Loucy (cell line): ENCODE results near the gene URI1.

Experiments
- H2AFZ ChIP-seq: fragments of 200-600 bp; sonication (generic); 2 replicates; pipeline ENCODE4 v1.6.0; 2016; ENCODE audit warnings: antibody characterized with exemption, mild to moderate bottlenecking, low read length, moderate library complexity
- H3F3A ChIP-seq: fragments of 200-600 bp; 2 replicates; pipeline ENCODE4 v1.6.0; 2016; ENCODE audit warnings: antibody characterized with exemption, low read depth, mild to moderate bottlenecking
- H3K27me3 ChIP-seq: fragments of 200-600 bp; sonication (generic); 2 replicates; pipeline ENCODE4 v1.6.1; 2014; ENCODE audit warnings: low read length, mild to moderate bottlenecking; ENCODE audit not compliant: insufficient read depth, poor library complexity, severe bottlenecking
- H3K36me3 ChIP-seq: fragments of 200-600 bp; sonication (generic); 2 replicates; pipeline ENCODE4 v1.6.1; 2016; ENCODE audit warnings: low read length; ENCODE audit not compliant: insufficient read depth
- H3K4me1 ChIP-seq: fragments of 200-600 bp; sonication (generic); 2 replicates; pipeline ENCODE4 v1.5.1; 2014; ENCODE audit warnings: low read length, mild to moderate bottlenecking; ENCODE audit not compliant: insufficient read depth, poor library complexity, severe bottlenecking
- H3K4me2 ChIP-seq: fragments of 200-600 bp; sonication (generic); 2 replicates; pipeline ENCODE4 v1.6.0; 2014; ENCODE audit warnings: antibody characterized with exemption, low read length, low read depth, mild to moderate bottlenecking; ENCODE audit not compliant: poor library complexity, severe bottlenecking
- H3K4me3 ChIP-seq: fragments of 200-600 bp; sonication (generic); 2 replicates; pipeline ENCODE4 v1.5.1; 2014; ENCODE audit warnings: low read length, mild to moderate bottlenecking, mixed read lengths; ENCODE audit not compliant: poor library complexity, severe bottlenecking
- H3K79me2 ChIP-seq: fragments of 200-600 bp; sonication (generic); 2 replicates; pipeline ENCODE4 v1.6.1; 2014; ENCODE audit warnings: low read length; ENCODE audit not compliant: insufficient read depth
- H3K9ac ChIP-seq: fragments of 200-600 bp; sonication (generic); 2 replicates; pipeline ENCODE4 v1.6.0; 2014; ENCODE audit warnings: mild to moderate bottlenecking, low read depth, low read length, moderate library complexity; ENCODE audit not compliant: poor library complexity, severe bottlenecking
- H3K9me2 ChIP-seq: fragments of 200-600 bp; sonication (generic); replicated peaks from 2 replicates; pipeline ENCODE4 v1.6.1; 2016; ENCODE audit warnings: low read depth, low read length, mixed read lengths
- H3K9me3 ChIP-seq: fragments of 200-600 bp; sonication (generic); 2 replicates; pipeline ENCODE4 v1.6.1; 2014; ENCODE audit warnings: mild to moderate bottlenecking, antibody characterized with exemption, low read length, low read depth; ENCODE audit not compliant: insufficient read depth
- H4K20me1 ChIP-seq: fragments of 200-600 bp; sonication (generic); 2 replicates; pipeline ENCODE4 v1.6.0; 2014; ENCODE audit warnings: antibody characterized with exemption, low read length, mild to moderate bottlenecking; ENCODE audit not compliant: insufficient read depth, poor library complexity, severe bottlenecking
- CTCF ChIP-seq: fragments of 200-600 bp; sonication (generic); conservative IDR thresholded peaks from 2 replicates; pipeline ENCODE4 v1.5.1; 2014; ENCODE audit warnings: mild to moderate bottlenecking, antibody characterized with exemption, low read length
- EZH2phosphoT487 ChIP-seq: fragments of 200-600 bp; IDR thresholded peaks from 2 replicates; pipeline ENCODE4 v1.6.1; 2018; ENCODE audit warnings: antibody characterized with exemption, mild to moderate bottlenecking, moderate library complexity, borderline replicate concordance

URI1 gene

GRCh38 chr19:29952646-29953045 lies 10.6 kb downstream of the URI1 start:
- H3K36me3 ChIP-seq, result peaks cover 6% of the 10 kb centered on the region; the same call in 1 of the 2 replicates
- no peak overlapping the region for H2AFZ ChIP-seq
- H4K20me1 ChIP-seq, result peaks cover 69% of the 10 kb centered on the region
- H3K79me2 ChIP-seq, result peaks cover 92% of the 10 kb centered on the region
- 0 out of 2 replicates have a peak, but pooled peaks cover 9% of the 10 kb centered on the region for H3F3A ChIP-seq
- peaks cover 21% of the 10 kb centered on the region for H3K4me1 ChIP-seq
- no peaks in the 10 kb centered on the region for H3K9me2 ChIP-seq
- H3K4me3 ChIP-seq, result no peak overlapping the region
- H3K27me3 ChIP-seq, result no peaks in the 10 kb centered on the region
- H3K9ac ChIP-seq, result no peak overlapping the region
- H3K9me3 ChIP-seq, result no peaks in the 10 kb centered on the region
- no peak for TF ChIP-seq CTCF
- no peak for TF ChIP-seq EZH2phosphoT487
- no peak overlapping the region for H3K4me2 ChIP-seq

DNA sequence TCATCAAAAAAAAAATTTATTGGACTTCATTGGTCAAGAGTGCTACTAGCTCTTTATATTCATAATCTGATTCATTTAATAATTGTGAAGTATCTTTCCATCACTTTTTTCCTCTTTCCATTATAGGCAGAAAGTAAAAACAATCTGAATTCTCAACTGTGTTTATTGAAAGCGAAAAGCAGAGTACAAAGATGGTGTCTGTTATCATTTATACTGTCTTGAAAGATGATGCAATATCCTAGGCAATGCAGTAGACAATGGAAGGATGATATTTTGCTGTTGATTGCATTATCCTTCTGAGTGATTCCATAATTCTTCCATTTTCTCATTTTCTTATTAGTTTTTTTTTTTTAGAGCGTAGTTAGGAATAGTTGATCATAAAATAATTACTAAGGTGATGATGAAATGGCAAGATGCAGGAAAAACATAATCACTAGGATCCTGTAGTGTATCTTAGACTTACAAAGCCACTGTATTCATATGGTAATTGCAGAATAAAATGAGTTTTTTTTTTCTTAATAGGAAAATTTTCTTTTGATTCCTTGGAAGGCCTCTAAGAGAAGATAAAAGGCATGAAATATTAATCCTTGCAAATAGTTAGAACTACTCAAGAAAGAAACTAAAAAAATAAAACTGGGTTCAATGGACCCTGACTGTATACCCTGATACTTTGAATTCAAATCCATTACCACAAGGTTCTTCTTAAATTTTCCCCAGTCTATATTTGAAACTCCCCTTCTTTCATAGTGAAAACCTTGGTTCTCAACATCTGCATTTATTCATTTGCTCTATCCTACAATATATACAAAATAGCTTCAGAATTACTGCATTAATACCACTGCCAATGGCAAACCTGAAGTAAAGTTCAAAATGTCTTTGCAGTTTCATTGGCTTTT lies 11.6 kb downstream of the URI1 start:
- Histone ChIP-seq H3K79me2 (peaks cover 92% of the 10 kb centered on the region), H3K4me1 (peaks cover 19% of the 10 kb centered on the region), H3F3A (0 out of 2 replicates have a peak, but pooled peaks cover 9% of the 10 kb centered on the region), H4K20me1 (peaks cover 70% of the 10 kb centered on the region), H3K4me3 (no peak overlapping the region), H3K9me2 (no peaks in the 10 kb centered on the region), H3K36me3 (peaks cover 6% of the 10 kb centered on the region; the same call in 1 of the 2 replicates), H3K9ac (no peak overlapping the region), H2AFZ (no peak overlapping the region), H3K4me2 (no peak overlapping the region), H3K27me3 (no peaks in the 10 kb centered on the region), H3K9me3 (no peaks in the 10 kb centered on the region)
- no peak for TF ChIP-seq EZH2phosphoT487
- TF ChIP-seq CTCF, result no peak

GRCh38 chr19:29956855-29957254 lies 14.8 kb downstream of the URI1 start:
- peaks cover 100% of the 10 kb centered on the region for H3K79me2 ChIP-seq
- H3K27me3 ChIP-seq, result no peaks in the 10 kb centered on the region
- no peak overlapping the region for H3K9ac ChIP-seq
- no peaks in the 10 kb centered on the region for H3K9me3 ChIP-seq
- H2AFZ ChIP-seq, result no peak overlapping the region
- TF ChIP-seq CTCF (no peak), EZH2phosphoT487 (no peak)
- H3K4me2 ChIP-seq, result no peak overlapping the region
- no peaks in the 10 kb centered on the region for H3K9me2 ChIP-seq
- peaks cover 71% of the 10 kb centered on the region for H4K20me1 ChIP-seq
- H3K36me3 ChIP-seq, result peaks cover 3% of the 10 kb centered on the region; the same call in 1 of the 2 replicates
- peaks cover 14% of the 10 kb centered on the region for H3K4me1 ChIP-seq
- H3K4me3 ChIP-seq, result no peak overlapping the region
- 0 out of 2 replicates have a peak, but pooled peaks cover 9% of the 10 kb centered on the region for H3F3A ChIP-seq
